Lower lobe of right lung (tissue), 2 donors: ENCODE data around the gene CTAGE9. TPM values are rescaled to one million over a fixed set of nuclear protein-coding genes. Genes with fewer than 3 reads are reported as not detected.

Source experiments
- ATAC-seq, 2 donors: fragments of 200-7000 bp; cut with Tn5 transposase; one replicate each; pipeline ENCODE4 v1.9.1; 2020 to 2022; ENCODE audit warnings: mild to moderate bottlenecking in 2 of 2, moderate library complexity in 2 of 2
- DNase-seq: peaks from one replicate; pipeline ENCODE4 v3.0.0-alpha.2; 2020
- H3K27ac ChIP-seq: fragments of 200-600 bp; one replicate; pipeline ENCODE4 v1.8.0; 2022
- H3K27me3 ChIP-seq: fragments of 200-600 bp; one replicate; pipeline ENCODE4 v1.8.0; 2022; ENCODE audit warnings: low read depth
- H3K36me3 ChIP-seq: fragments of 200-600 bp; one replicate; pipeline ENCODE4 v1.8.0; 2022; ENCODE audit warnings: mild to moderate bottlenecking
- H3K4me1 ChIP-seq: fragments of 200-600 bp; one replicate; pipeline ENCODE4 v1.8.0; 2022
- H3K4me3 ChIP-seq: fragments of 200-600 bp; one replicate; pipeline ENCODE4 v1.8.0; 2022; ENCODE audit warnings: mild to moderate bottlenecking
- H3K9me3 ChIP-seq: fragments of 200-600 bp; one replicate; pipeline ENCODE4 v1.8.0; 2022
- intact Hi-C: fragments of 100-400 bp; cut with DNase I; formaldehyde crosslinking; loops from one replicate; pipeline ENCODE4 v1.11.0; 2022
- total RNA-seq: library from RNA; stranded (reverse); fragmentation: NEBNext Ultra II Directional; extraction: Animal tissue kit (Norgen Biotek cat#: 25700); gene quantifications from one replicate; pipeline ENCODE4 v1.2.1, GENCODE V29; 2021
- TF ChIP-seq, protein P1 (sequence below): fragments of 200-600 bp; IDR thresholded peaks from one replicate; pipeline ENCODE4 v1.8.0; 2022; ENCODE audit warnings: antibody characterized with exemption, mild to moderate bottlenecking
- donor health status: DM: no; HTN: yes; CAD: no; lungs with severe emphysema.

Gene CTAGE9
- total RNA-seq, 1 donor from 2014 or later = not detected

DNA sequence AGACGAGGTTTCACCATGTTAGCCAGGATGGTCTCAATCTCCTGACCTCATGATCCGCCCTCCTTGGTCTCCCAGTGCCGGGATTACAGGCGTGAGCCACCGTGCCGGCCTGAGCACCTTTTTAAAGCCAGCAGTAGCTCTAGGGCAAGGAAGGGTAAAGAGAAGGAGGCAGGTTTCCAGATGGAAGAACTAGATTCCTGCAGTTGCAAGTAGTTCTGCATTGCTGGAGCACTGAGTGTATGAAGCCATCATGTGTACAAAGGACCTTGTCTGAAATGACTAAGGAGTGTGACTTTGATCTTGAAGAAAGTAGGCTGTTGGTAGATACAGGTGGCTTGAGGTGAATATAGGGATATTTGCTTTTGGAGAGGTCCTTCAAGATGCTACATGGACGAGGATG lies 13.9 kb downstream of the CTAGE9 start:
- ATAC-seq (no peak), DNase-seq (no peak)
- Histone ChIP-seq H3K27ac (no peak overlapping the region), H3K9me3 (no peaks in the 10 kb centered on the region), H3K4me1 (no peaks in the 10 kb centered on the region), H3K4me3 (no peak overlapping the region), H3K36me3 (no peaks in the 10 kb centered on the region), H3K27me3 (no peaks in the 10 kb centered on the region)
- TF ChIP-seq, protein P1, sequence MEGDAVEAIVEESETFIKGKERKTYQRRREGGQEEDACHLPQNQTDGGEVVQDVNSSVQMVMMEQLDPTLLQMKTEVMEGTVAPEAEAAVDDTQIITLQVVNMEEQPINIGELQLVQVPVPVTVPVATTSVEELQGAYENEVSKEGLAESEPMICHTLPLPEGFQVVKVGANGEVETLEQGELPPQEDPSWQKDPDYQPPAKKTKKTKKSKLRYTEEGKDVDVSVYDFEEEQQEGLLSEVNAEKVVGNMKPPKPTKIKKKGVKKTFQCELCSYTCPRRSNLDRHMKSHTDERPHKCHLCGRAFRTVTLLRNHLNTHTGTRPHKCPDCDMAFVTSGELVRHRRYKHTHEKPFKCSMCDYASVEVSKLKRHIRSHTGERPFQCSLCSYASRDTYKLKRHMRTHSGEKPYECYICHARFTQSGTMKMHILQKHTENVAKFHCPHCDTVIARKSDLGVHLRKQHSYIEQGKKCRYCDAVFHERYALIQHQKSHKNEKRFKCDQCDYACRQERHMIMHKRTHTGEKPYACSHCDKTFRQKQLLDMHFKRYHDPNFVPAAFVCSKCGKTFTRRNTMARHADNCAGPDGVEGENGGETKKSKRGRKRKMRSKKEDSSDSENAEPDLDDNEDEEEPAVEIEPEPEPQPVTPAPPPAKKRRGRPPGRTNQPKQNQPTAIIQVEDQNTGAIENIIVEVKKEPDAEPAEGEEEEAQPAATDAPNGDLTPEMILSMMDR = no peak
- intact Hi-C loops = no loop called here

DNA sequence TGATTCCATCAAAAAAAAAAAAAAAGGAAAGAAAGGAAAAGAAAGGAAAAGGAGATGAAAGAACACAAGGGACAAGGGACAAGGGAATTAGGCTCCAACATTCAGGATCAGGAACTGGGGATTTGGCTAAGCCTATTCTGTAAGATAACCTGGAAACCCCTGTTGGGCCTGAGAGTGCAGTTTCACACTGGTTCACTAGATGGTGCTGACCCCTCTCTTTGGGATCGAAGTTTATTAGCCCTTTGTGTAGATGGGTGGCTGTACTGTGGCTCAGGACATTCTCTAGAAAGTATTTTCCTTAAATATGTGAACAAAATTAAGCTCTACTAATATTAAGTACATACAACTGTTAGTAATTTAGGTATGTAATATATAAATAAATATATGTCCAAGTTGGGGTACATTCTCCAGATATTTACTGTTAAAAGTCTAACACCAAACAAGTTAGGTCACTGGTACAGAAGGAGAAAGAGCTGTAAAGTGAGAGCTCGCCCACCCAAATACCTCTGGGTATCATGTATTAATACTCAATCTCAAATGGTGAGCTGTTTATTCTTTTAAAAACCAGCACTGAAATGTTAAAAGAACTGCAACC lies 15.9 kb downstream of the CTAGE9 start:
- Histone ChIP-seq H3K9me3 (no peaks in the 10 kb centered on the region), H3K36me3 (no peaks in the 10 kb centered on the region), H3K27ac (no peak overlapping the region), H3K27me3 (no peaks in the 10 kb centered on the region), H3K4me1 (no peaks in the 10 kb centered on the region), H3K4me3 (no peak overlapping the region)
- no peak for DNase-seq
- ATAC-seq = peak; percentile 78 to 81
- intact Hi-C loops = no loop called here
- TF ChIP-seq, protein P1 = peak; percentile 77

DNA sequence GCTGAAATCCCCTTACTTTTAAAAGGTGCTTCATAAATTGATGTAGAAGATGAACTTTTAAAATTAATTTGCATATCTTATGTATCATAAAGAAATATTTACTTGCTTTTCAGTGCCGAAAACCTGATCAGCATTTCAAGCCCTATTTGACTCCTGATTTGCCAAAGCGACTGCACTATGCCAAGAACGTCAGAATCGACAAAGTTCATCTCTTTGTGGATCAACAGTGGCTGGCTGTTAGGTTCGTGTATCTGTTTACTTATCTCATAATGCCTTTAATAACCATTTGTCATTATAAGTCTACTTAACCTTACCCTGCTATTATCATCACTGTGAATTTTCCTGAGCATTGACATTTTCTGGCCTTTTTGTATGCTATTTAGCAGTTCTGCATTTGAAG lies 17.4 kb downstream of the CTAGE9 start:
- Histone ChIP-seq H3K36me3 (no peaks in the 10 kb centered on the region), H3K9me3 (no peaks in the 10 kb centered on the region), H3K27ac (no peak overlapping the region), H3K4me3 (no peak overlapping the region), H3K27me3 (no peaks in the 10 kb centered on the region), H3K4me1 (no peaks in the 10 kb centered on the region)
- TF ChIP-seq, protein P1 = no peak
- intact Hi-C loops = no loop called here
- ATAC-seq (no peak), DNase-seq (no peak)

DNA sequence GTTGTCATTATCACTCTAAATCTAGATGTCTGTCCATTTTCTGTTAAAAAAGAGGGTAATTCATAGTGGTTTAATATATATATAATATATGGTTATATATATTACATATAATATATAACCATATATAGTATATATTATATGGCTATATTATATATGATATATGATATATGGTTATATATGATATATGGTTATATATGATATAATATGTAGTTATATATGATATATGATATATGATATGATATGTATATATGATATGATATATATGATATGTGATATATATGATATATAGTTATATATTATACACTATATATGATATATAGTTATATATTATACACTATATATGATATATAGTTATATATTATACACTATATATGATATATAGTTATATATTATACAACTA lies 18.2 kb downstream of the CTAGE9 start:
- Histone ChIP-seq H3K27me3 (no peaks in the 10 kb centered on the region), H3K36me3 (no peaks in the 10 kb centered on the region), H3K4me3 (no peak overlapping the region), H3K27ac (no peak overlapping the region), H3K9me3 (no peaks in the 10 kb centered on the region), H3K4me1 (no peaks in the 10 kb centered on the region)
- intact Hi-C loops = no loop called here
- TF ChIP-seq, protein P1 = no peak
- DNase-seq = no peak
- no peak for ATAC-seq

DNA sequence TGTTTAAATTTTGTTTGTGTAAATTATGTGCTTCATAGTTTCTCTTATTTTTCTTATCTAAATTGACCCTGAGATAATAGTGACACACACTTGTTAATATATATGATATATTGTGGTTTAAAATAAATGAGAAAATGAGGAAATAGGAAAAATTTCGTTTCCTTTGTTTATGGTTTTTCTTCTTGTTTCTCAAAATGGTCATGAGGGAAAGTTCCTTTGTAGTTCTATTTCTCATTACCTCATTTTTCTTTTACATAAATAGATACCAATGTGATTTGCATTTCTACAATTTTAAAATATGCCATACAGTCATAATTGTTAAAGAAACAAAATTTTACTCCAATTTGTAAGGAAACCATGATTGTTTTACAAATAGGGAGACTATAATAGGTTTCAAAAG lies 18.8 kb downstream of the CTAGE9 start:
- Histone ChIP-seq H3K9me3 (no peaks in the 10 kb centered on the region), H3K27ac (no peak overlapping the region), H3K27me3 (no peaks in the 10 kb centered on the region), H3K4me1 (no peaks in the 10 kb centered on the region), H3K4me3 (no peak overlapping the region), H3K36me3 (no peaks in the 10 kb centered on the region)
- DNase-seq (no peak), ATAC-seq (no peak)
- intact Hi-C loops = no loop called here
- TF ChIP-seq, protein P1 = no peak
